ENCODE results near the gene ZFAND2A.

Gene ZFAND2A

GRCh38 chr7:1154172-1154739, 5.7 kb downstream of the ZFAND2A start:
- TF ChIP-seq EGR1 (IDR thresholded peaks at IDR 0.05) (no peak), REST (IDR thresholded peaks at IDR 0.05; ENCODE audit: low read depth) (no peak), FOXM1 (IDR thresholded peaks at IDR 0.05; ENCODE audit: borderline replicate concordance, low read depth) (no peak), CEBPB (IDR thresholded peaks at IDR 0.05) (no peak), TAF1 (IDR thresholded peaks at IDR 0.05; ENCODE audit: low read depth) (no peak), TCF12 (IDR thresholded peaks at IDR 0.05; ENCODE audit: low read depth) (no peak), CREB1 (IDR thresholded peaks at IDR 0.05; ENCODE audit: low read depth) (no peak), YY1 (IDR thresholded peaks at IDR 0.05; ENCODE audit: low read depth) (no peak), EP300 (IDR thresholded peaks at IDR 0.05; ENCODE audit: borderline replicate concordance) (no peak), TEAD4 (IDR thresholded peaks at IDR 0.05) (no peak), NFIC (IDR thresholded peaks at IDR 0.05) (no peak)
- TF ChIP-seq, protein P1, sequence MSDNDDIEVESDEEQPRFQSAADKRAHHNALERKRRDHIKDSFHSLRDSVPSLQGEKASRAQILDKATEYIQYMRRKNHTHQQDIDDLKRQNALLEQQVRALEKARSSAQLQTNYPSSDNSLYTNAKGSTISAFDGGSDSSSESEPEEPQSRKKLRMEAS (IDR thresholded peaks at IDR 0.05), result no peak

GRCh38 chr7:1152492-1152891, 7.5 kb downstream of the ZFAND2A start:
- TF ChIP-seq, protein P2, sequence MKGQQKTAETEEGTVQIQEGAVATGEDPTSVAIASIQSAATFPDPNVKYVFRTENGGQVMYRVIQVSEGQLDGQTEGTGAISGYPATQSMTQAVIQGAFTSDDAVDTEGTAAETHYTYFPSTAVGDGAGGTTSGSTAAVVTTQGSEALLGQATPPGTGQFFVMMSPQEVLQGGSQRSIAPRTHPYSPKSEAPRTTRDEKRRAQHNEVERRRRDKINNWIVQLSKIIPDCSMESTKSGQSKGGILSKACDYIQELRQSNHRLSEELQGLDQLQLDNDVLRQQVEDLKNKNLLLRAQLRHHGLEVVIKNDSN (IDR thresholded peaks at IDR 0.05), result no peak
- TF ChIP-seq ZBTB7A (IDR thresholded peaks at IDR 0.05; ENCODE audit: low read depth) (no peak), CEBPB (IDR thresholded peaks at IDR 0.05) (no peak)

- no peak for TF ChIP-seq FOXM1 (IDR thresholded peaks at IDR 0.05; ENCODE audit: borderline replicate concordance, low read depth)
- TF ChIP-seq RAD21 (IDR thresholded peaks at IDR 0.05; ENCODE audit: low read depth), result no peak
- no peak for TF ChIP-seq TCF12 (IDR thresholded peaks at IDR 0.05; ENCODE audit: low read depth)
These were observed 8.2 kb downstream of the ZFAND2A start for GRCh38 chr7:1151653-1152425.

GRCh38 chr7:1151156-1151555, 8.8 kb downstream of the ZFAND2A start:
- no peak for TF ChIP-seq CREB1 (IDR thresholded peaks at IDR 0.05; ENCODE audit: low read depth)
- no peak for TF ChIP-seq RAD21 (IDR thresholded peaks at IDR 0.05; ENCODE audit: low read depth)
- TF ChIP-seq EGR1 (IDR thresholded peaks at IDR 0.05), result no peak
- TF ChIP-seq, protein P1 (IDR thresholded peaks at IDR 0.05), result no peak
- no peak for TF ChIP-seq EP300 (IDR thresholded peaks at IDR 0.05; ENCODE audit: borderline replicate concordance)
- TF ChIP-seq, protein P2 (IDR thresholded peaks at IDR 0.05), result no peak
- TF ChIP-seq NFIC (IDR thresholded peaks at IDR 0.05), result no peak
- no peak for TF ChIP-seq TAF1 (IDR thresholded peaks at IDR 0.05; ENCODE audit: low read depth)
- no peak for TF ChIP-seq FOXM1 (IDR thresholded peaks at IDR 0.05; ENCODE audit: borderline replicate concordance, low read depth)
- no peak for TF ChIP-seq TCF12 (IDR thresholded peaks at IDR 0.05; ENCODE audit: low read depth)
- no peak for TF ChIP-seq ZBTB7A (IDR thresholded peaks at IDR 0.05; ENCODE audit: low read depth)
- TF ChIP-seq TEAD4 (IDR thresholded peaks at IDR 0.05), result no peak
- TF ChIP-seq YY1 (IDR thresholded peaks at IDR 0.05; ENCODE audit: low read depth), result no peak

GRCh38 chr7:1150400-1151002, 9.5 kb downstream of the ZFAND2A start:
- no peak for TF ChIP-seq TCF12 (IDR thresholded peaks at IDR 0.05; ENCODE audit: low read depth)
- TF ChIP-seq EP300 (IDR thresholded peaks at IDR 0.05; ENCODE audit: borderline replicate concordance), result no peak
- TF ChIP-seq, protein P2 (IDR thresholded peaks at IDR 0.05), result no peak
- no peak for TF ChIP-seq CEBPB (IDR thresholded peaks at IDR 0.05)
- TF ChIP-seq TEAD4 (IDR thresholded peaks at IDR 0.05), result no peak
- no peak for TF ChIP-seq EGR1 (IDR thresholded peaks at IDR 0.05)
- no peak for TF ChIP-seq RAD21 (IDR thresholded peaks at IDR 0.05; ENCODE audit: low read depth)
- TF ChIP-seq FOXM1 (IDR thresholded peaks at IDR 0.05; ENCODE audit: borderline replicate concordance, low read depth), result no peak
- TF ChIP-seq YY1 (IDR thresholded peaks at IDR 0.05; ENCODE audit: low read depth), result no peak
- TF ChIP-seq REST (IDR thresholded peaks at IDR 0.05; ENCODE audit: low read depth), result no peak
- TF ChIP-seq CREB1 (IDR thresholded peaks at IDR 0.05; ENCODE audit: low read depth), result no peak
- TF ChIP-seq NFIC (IDR thresholded peaks at IDR 0.05), result no peak
- TF ChIP-seq TAF1 (IDR thresholded peaks at IDR 0.05; ENCODE audit: low read depth), result no peak

Data from Ishikawa (cell line).